GM19328 (cell line): ENCODE measurements around the gene SH3GLB2.

Experiments used
- ATAC-seq: cut with Tn5 transposase; IDR thresholded peaks from one replicate; pipeline ENCODE4 v1.9.1; 2021; ENCODE audit warnings: mild to moderate bottlenecking, moderate library complexity; ENCODE audit not compliant: unreplicated experiment

Gene SH3GLB2

GRCh38 chr9:129023036-129023907 is 4.9 kb downstream of the SH3GLB2 start:
- ATAC-seq = no peak

- ATAC-seq = no peak
Measured at GRCh38 chr9:129022037-129022436, 6.1 kb downstream of the SH3GLB2 start.

- ATAC-seq = no peak
Measured at GRCh38 chr9:129021091-129021490, 7.0 kb downstream of the SH3GLB2 start.

- no peak for ATAC-seq
Measured at GRCh38 chr9:129014608-129015007, 13.5 kb downstream of the SH3GLB2 start.

GRCh38 chr9:129014124-129014523 is 14.0 kb downstream of the SH3GLB2 start:
- ATAC-seq = no peak

GRCh38 chr9:129013674-129014073 is 14.5 kb downstream of the SH3GLB2 start:
- no peak for ATAC-seq

GRCh38 chr9:129012893-129013448 is 15.2 kb downstream of the SH3GLB2 start:
- ATAC-seq = no peak

GRCh38 chr9:129012343-129012742 is 15.8 kb downstream of the SH3GLB2 start:
- ATAC-seq = no peak

GRCh38 chr9:129011761-129012181 is 16.4 kb downstream of the SH3GLB2 start:
- ATAC-seq = no peak

GRCh38 chr9:129011170-129011569 is 17.0 kb downstream of the SH3GLB2 start:
- no peak for ATAC-seq

- no peak for ATAC-seq
Measured at GRCh38 chr9:129010267-129010975, 17.7 kb downstream of the SH3GLB2 start.

- ATAC-seq = no peak
Measured at GRCh38 chr9:129009584-129010141, 18.5 kb downstream of the SH3GLB2 start.

GRCh38 chr9:129008986-129009583 is 19.0 kb downstream of the SH3GLB2 start:
- no peak for ATAC-seq

- no peak for ATAC-seq
Measured at GRCh38 chr9:129008469-129008965, 19.6 kb downstream of the SH3GLB2 start.

GRCh38 chr9:129007766-129008468 is 20.2 kb downstream of the SH3GLB2 start:
- ATAC-seq = no peak

GRCh38 chr9:129007035-129007765 is 20.9 kb downstream of the SH3GLB2 start:
- ATAC-seq = no peak

GRCh38 chr9:129006328-129007034 is 21.6 kb downstream of the SH3GLB2 start:
- ATAC-seq = no peak

- no peak for ATAC-seq
Measured at GRCh38 chr9:129005336-129005997, 22.7 kb downstream of the SH3GLB2 start.
